ENCODE measurements around the gene ZSCAN1. TPM values are rescaled to one million over a fixed set of nuclear protein-coding genes. Genes with fewer than 3 reads are reported as not detected.

Gene ZSCAN1, protein sequence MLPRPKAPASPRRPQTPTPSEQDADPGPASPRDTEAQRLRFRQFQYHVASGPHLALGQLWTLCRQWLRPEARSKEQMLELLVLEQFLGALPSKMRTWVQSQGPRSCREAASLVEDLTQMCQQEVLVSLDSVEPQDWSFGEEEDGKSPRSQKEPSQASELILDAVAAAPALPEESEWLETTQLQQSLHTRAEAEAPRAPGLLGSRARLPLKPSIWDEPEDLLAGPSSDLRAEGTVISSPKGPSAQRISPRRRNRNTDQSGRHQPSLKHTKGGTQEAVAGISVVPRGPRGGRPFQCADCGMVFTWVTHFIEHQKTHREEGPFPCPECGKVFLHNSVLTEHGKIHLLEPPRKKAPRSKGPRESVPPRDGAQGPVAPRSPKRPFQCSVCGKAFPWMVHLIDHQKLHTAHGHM
- total RNA-seq, result not detected in 2 replicates

GRCh38 chr19:58033741-58034476 lies at the start of gene ZSCAN1:
Gene ZSCAN1 (plus strand): TSS chr19:58034025. CDS start chr19:58037837, 3,812 bp downstream.

DNA sequence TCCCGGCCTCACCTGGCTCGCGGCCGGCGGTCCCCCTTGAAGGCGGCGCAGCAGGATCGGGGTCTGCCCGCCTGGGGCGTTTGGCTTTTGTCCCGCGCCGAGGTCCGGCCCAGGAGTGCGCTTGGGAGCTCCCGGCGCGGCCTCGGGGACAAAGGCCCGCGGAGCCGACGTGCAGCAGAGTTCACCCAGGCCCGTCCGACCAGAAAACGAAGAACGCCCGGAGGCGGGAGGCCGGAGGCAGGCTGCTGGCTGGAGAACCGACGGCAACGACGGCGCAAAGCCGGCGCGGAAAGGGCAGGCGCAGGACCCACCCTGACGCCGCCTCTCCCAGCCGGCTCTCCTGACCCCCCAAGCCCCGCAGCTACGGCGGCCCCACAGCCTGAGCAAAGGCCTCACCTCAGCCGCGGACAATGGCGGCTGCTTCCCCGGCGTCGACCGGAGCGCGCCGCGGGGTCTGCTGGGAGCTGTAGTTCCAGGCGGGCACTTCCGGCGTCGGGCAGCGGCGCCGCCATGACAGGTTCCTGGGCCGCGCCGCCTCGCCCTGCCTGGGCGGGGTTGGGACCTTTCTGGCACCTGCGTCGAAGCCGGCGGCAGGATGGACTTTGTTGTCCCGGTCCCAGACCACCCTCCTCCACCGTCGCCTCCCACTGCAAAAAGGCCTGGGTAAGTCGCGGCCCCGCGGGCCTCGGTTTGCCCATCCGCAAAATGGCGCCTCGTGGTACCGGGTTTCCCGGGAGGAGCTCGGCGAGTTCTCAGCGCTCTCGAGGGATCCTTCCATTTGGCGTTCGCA lies 31.2 kb upstream of the ZSCAN1 start, which contains the start of gene ZNF606:
Gene ZNF606, minus strand, starts transcription at position 437 of the 790 bp plus-strand sequence. CDS start 1,501 bp downstream, outside the sequence.

GRCh38 chr19:58059003-58059670 lies 25.3 kb downstream of the ZSCAN1 start, which contains the start of gene ZNF135:
Gene ZNF135 (plus strand): TSS chr19:58059282. CDS start chr19:58060003, 721 bp downstream.

GRCh38 chr19:58097781-58098681 lies 64.2 kb downstream of the ZSCAN1 start, which contains the start of gene ZSCAN18:
Gene ZSCAN18 (minus strand): TSS chr19:58098231. CDS start chr19:58090267, 7,964 bp downstream.

Other genes starting within 250 kb of the ZSCAN1 start
- 9.0 and 22.1 TPM in 2 replicates for gene ZNF552, start 219.1 kb upstream of the ZSCAN1 start, total RNA-seq
- gene ZNF587B, start 203.7 kb upstream of the ZSCAN1 start, total RNA-seq, result 20.9 and 25.1 TPM in 2 replicates
- gene ZNF587, start 184.2 kb upstream of the ZSCAN1 start, total RNA-seq, result 43.1 and 51.8 TPM in 2 replicates
- 20.0 and 22.0 TPM in 2 replicates for gene ZNF814, start 145.0 kb upstream of the ZSCAN1 start, total RNA-seq
- 24.4 and 35.3 TPM in 2 replicates for gene ZNF417, start 117.4 kb upstream of the ZSCAN1 start, total RNA-seq
- gene ZNF418, start 98.6 kb upstream of the ZSCAN1 start, total RNA-seq, result 5.5 and 11.4 TPM in 2 replicates
- gene ZNF256, start 86.3 kb upstream of the ZSCAN1 start, total RNA-seq, result 4.9 and 7.1 TPM in 2 replicates
- not detected in 2 replicates for gene C19orf18, start 59.5 kb upstream of the ZSCAN1 start, total RNA-seq
- 27.9 and 40.6 TPM in 2 replicates for gene ZNF606, start 31.2 kb upstream of the ZSCAN1 start, total RNA-seq
- gene ZNF135, start 25.3 kb downstream of the ZSCAN1 start, total RNA-seq, result 6.4 and 9.4 TPM in 2 replicates
- gene ZSCAN18, start 64.2 kb downstream of the ZSCAN1 start, total RNA-seq, result 39.7 and 53.8 TPM in 2 replicates
- gene ZNF329, start 116.8 kb downstream of the ZSCAN1 start, total RNA-seq, result 14.1 and 17.7 TPM in 2 replicates
- 28.3 and 30.6 TPM in 2 replicates for gene ZNF274, start 149.0 kb downstream of the ZSCAN1 start, total RNA-seq
- 20.8 and 39.8 TPM in 2 replicates for gene ZNF544, start 194.9 kb downstream of the ZSCAN1 start, total RNA-seq
- gene ZNF8, start 244.9 kb downstream of the ZSCAN1 start, total RNA-seq, result 7.9 and 9.4 TPM in 2 replicates